ENCODE data around the gene RFLNA.

- no peak for TF ChIP-seq CTCF (IDR thresholded peaks at IDR 0.05)
- TF ChIP-seq TCF7L2 (IDR thresholded peaks at IDR 0.05; ENCODE audit: low read depth, low read length), result no peak
- TF ChIP-seq POLR2AphosphoS5 (IDR thresholded peaks at IDR 0.05; ENCODE audit: low read depth, low read length), result no peak
Measured at GRCh38 chr12:124352839-124353238, 57.9 kb downstream of the RFLNA start.
